Bronchial epithelial cell (primary cell): ENCODE results near the gene SCYL2. TPM values are rescaled to one million over a fixed set of nuclear protein-coding genes. Genes with fewer than 3 reads are reported as not detected.
A peak's percentile ranks its signal among the peaks of the same experiment; 100 is the strongest.

ENCODE experiments used
- DNase-seq: peaks from one replicate; pipeline ENCODE4 v3.0.0-alpha.2; 2010; ENCODE audit warnings: low read depth
- FAIRE-seq: peaks from 2 replicates; lab custom pipeline; 2011; peaks lifted over from hg19 to GRCh38; lab: Jason Lieb, UNC
- H3K27me3 ChIP-seq: 2 replicates; pipeline ENCODE4 v1.5.1; 2011; ENCODE audit warnings: low read length; ENCODE audit not compliant: control insufficient read depth, insufficient read depth
- H3K36me3 ChIP-seq: 2 replicates; pipeline ENCODE4 v1.5.1; 2011; ENCODE audit warnings: low read length; ENCODE audit not compliant: control insufficient read depth, insufficient read depth
- H3K4me3 ChIP-seq: 2 replicates; pipeline ENCODE4 v1.5.1; 2011; ENCODE audit warnings: mild to moderate bottlenecking, low read depth, low read length, control low read depth
- CTCF ChIP-seq: IDR thresholded peaks from 2 replicates; pipeline ENCODE4 v1.5.1; 2011; ENCODE audit warnings: mild to moderate bottlenecking, moderate library complexity, low read length, control low read depth, inconsistent platforms; ENCODE audit not compliant: insufficient read depth, severe bottlenecking
- total RNA-seq: library from RNA; depleted of rRNA; stranded (reverse); fragments of >200 nt; gene quantifications from 2 replicates; pipeline ENCODE4 v1.2.1, GENCODE V29; 2014

SCYL2 gene
- total RNA-seq, 1 donor from 2014 or later: 29.5 TPM

- FAIRE-seq (no peak), DNase-seq (peak; percentile 43)
- Histone ChIP-seq H3K4me3 (no peak overlapping the region), H3K27me3 (no peaks in the 10 kb centered on the region), H3K36me3 (no peaks in the 10 kb centered on the region)
- no peak for TF ChIP-seq CTCF
Observed at GRCh38 chr12:100348657-100349454, 81.9 kb downstream of the SCYL2 start.

GRCh38 chr12:100356644-100357223 lies 89.8 kb downstream of the SCYL2 start, which contains the start of gene SLC17A8:
Gene SLC17A8, plus strand, starts transcription at chr12:100357074. Its CDS starts 318 bp downstream, at chr12:100357392.
- no peak within 1 kb of the TSS for H3K4me3 ChIP-seq
- H3K27me3 ChIP-seq: peaks cover 2% of the 10 kb centered on the region
- H3K36me3 ChIP-seq: no peaks in the 10 kb centered on the region
- DNase-seq: no peak
- FAIRE-seq: no peak
- no peak for TF ChIP-seq CTCF

- FAIRE-seq: no peak
Observed at GRCh38 chr12:100359248-100359647, 92.3 kb downstream of the SCYL2 start.

DNA sequence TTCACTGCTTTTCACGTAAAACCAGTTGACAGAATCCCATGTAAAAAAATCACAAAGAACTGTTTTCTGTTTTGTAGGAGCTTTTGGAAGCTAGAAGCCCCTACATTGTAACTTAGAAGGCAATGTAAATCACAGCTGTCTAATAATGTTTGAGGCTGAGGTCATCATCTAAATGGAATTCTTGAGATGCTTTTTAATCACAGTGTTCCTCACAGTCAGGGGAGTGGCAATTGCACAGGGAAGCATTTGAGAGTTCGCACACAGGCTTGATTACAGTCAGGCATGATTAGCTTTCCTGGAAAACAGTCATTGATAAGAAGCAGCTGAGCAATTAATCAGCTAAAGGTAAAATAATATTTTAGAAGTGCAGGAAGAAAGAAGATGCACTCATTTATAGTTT lies 92.8 kb downstream of the SCYL2 start:
- DNase-seq: peak; percentile 36
- no peaks in the 10 kb centered on the region for H3K36me3 ChIP-seq
- no peak for FAIRE-seq
- no peak overlapping the region for H3K4me3 ChIP-seq
- H3K27me3 ChIP-seq: peaks cover 2% of the 10 kb centered on the region
- TF ChIP-seq CTCF: no peak

More at GRCh38 chr12:100359248-100359647, 92.3 kb downstream of the SCYL2 start:
- Histone ChIP-seq H3K4me3 (no peak overlapping the region), H3K36me3 (no peaks in the 10 kb centered on the region), H3K27me3 (peaks cover 2% of the 10 kb centered on the region)
- DNase-seq: no peak
- TF ChIP-seq CTCF: no peak

DNA sequence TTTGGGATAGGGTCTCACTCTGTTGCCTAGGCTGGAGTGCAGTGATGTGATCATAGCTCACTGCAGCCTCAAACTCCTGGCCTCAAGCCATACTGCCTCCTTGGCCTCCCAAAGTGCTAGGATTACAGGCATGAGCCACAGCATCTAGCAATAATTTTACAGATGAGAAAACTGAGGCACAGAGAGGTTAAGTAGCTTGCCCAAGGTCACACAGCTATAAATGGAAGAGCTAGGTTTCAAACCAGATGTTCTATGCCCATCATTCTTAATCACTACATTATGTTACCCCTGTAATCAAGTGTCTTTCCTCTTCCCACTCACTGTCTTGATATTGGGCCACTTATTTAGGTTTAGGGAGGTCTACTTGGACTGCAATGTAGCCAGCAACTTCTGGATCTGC lies 93.5 kb downstream of the SCYL2 start:
- H3K27me3 ChIP-seq: peaks cover 2% of the 10 kb centered on the region
- TF ChIP-seq CTCF: no peak
- FAIRE-seq (no peak), DNase-seq (no peak)
- H3K4me3 ChIP-seq: no peak overlapping the region
- H3K36me3 ChIP-seq: no peaks in the 10 kb centered on the region
